Activated naive CD8-positive, alpha-beta T cell (primary cell): ENCODE results near the gene POLR3B.
A peak's percentile ranks its signal among the peaks of the same experiment; 100 is the strongest.
"Not testable (repeated sequence)": the region's sequence is repeated elsewhere in the genome, so short reads cannot be mapped to it uniquely, and the experiment has no call there.

Source experiments
- H3K27ac Mint-ChIP-seq: one replicate; pipeline ENCODE4 v1.8.0; 2021; ENCODE audit warnings: mixed read lengths
- H3K27me3 Mint-ChIP-seq: one replicate; pipeline ENCODE4 v1.8.0; 2021; ENCODE audit warnings: mixed read lengths
- H3K36me3 Mint-ChIP-seq: one replicate; pipeline ENCODE4 v1.8.0; 2021; ENCODE audit warnings: mixed read lengths
- H3K4me1 Mint-ChIP-seq: one replicate; pipeline ENCODE4 v1.8.0; 2021; ENCODE audit warnings: low read depth, mixed read lengths
- H3K4me3 Mint-ChIP-seq: one replicate; pipeline ENCODE4 v1.8.0; 2021; ENCODE audit warnings: mild to moderate bottlenecking, mixed read lengths
- H3K9me3 Mint-ChIP-seq: one replicate; pipeline ENCODE4 v1.8.0; 2021; ENCODE audit warnings: low read depth, mixed read lengths

POLR3B gene

GRCh38 chr12:106357549-106358395 is at the start of gene POLR3B:
TSS of gene POLR3B (plus strand) at chr12:106357748. CDS start at chr12:106357880, 132 bp downstream.
- peak within 1 kb of the TSS; percentile 95 for H3K27ac Mint-ChIP-seq
- H3K27me3 Mint-ChIP-seq = no peaks in the 10 kb centered on the region
- H3K9me3 Mint-ChIP-seq = no peaks in the 10 kb centered on the region
- H3K36me3 Mint-ChIP-seq = no peaks in the 10 kb centered on the region
- H3K4me3 Mint-ChIP-seq = peak within 1 kb of the TSS; percentile 98
- H3K4me1 Mint-ChIP-seq = peaks cover 13% of the 10 kb centered on the region

DNA sequence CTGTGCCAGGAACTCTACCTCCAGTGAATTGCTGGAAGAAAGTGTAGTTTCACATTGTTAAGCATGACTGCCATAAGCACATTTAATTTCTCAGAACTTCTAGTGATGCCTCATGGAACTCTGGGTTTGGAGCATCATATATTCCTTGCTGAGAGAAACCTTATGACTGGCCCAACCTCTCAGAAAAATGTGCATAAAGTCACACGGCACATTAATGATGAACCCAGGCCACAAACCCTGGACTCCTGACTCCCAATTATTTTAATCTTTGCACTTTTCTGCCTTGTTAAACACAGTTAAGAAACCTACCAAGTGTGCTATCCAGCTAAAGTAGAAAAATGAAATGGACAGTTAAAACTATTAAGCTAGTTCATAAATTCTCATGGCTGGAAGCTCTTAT is 49.4 kb upstream of the POLR3B start:
- Mint-ChIP-seq H3K36me3 (peaks cover 3% of the 10 kb centered on the region), H3K4me3 (no peak overlapping the region), H3K9me3 (no peaks in the 10 kb centered on the region), H3K27ac (peak overlapping the region; percentile 52), H3K27me3 (no peaks in the 10 kb centered on the region), H3K4me1 (peaks cover 78% of the 10 kb centered on the region)

DNA sequence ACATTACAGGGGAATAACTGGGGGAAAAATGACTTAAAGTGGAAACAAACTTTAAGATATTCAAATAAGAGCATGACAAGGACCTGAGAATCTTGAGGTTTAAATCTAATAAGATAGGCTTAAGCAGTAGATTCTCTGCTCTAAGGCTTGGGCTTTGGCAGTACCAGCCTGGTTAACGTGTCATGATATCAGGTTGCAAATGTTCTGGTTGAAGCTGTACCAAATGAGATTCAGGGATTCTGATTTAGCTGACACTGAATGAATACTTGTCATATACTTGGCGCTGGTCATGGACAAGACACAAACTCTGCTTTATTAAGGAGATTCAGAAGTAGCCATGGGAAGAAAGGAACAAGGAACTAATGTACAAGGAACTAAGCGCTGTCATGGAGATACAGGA is 48.9 kb upstream of the POLR3B start:
- Mint-ChIP-seq H3K9me3 (no peaks in the 10 kb centered on the region), H3K27ac (peak overlapping the region; percentile 52), H3K27me3 (no peaks in the 10 kb centered on the region), H3K36me3 (peaks cover 3% of the 10 kb centered on the region), H3K4me1 (peaks cover 78% of the 10 kb centered on the region), H3K4me3 (no peak overlapping the region)

GRCh38 chr12:106309671-106310505 is 47.7 kb upstream of the POLR3B start:
- Mint-ChIP-seq H3K4me1 (peaks cover 65% of the 10 kb centered on the region), H3K4me3 (no peak overlapping the region), H3K27ac (peak overlapping the region; percentile 62), H3K36me3 (peaks cover 3% of the 10 kb centered on the region), H3K9me3 (no peaks in the 10 kb centered on the region), H3K27me3 (no peaks in the 10 kb centered on the region)

GRCh38 chr12:106310687-106311086 is 46.9 kb upstream of the POLR3B start:
- Mint-ChIP-seq H3K27me3 (no peaks in the 10 kb centered on the region), H3K4me3 (no peak overlapping the region), H3K27ac (peak overlapping the region; percentile 62), H3K9me3 (no peaks in the 10 kb centered on the region), H3K4me1 (peaks cover 64% of the 10 kb centered on the region), H3K36me3 (peaks cover 10% of the 10 kb centered on the region)

DNA sequence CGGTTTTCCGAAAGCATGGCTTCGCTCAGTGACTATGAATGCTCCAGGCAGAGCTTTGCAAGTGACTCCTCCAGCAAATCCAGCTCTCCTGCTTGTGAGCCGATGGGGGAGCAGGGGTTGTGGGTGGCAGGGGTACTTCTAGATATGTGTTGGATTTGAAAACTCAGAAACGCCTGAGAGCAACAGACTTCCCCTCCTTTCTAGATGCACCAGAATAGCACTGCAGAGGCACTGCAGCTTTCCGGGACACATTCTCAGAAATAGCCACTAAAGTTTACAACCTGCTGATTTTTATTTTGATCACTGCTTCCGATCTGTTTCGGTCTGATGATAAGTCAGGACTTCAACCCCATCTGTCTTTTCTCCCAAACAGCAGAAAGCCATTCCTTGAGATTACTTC is 46.4 kb upstream of the POLR3B start:
- Mint-ChIP-seq H3K4me1 (peaks cover 59% of the 10 kb centered on the region), H3K4me3 (no peak overlapping the region), H3K36me3 (peaks cover 10% of the 10 kb centered on the region), H3K27ac (peak overlapping the region; percentile 75), H3K27me3 (no peaks in the 10 kb centered on the region), H3K9me3 (no peaks in the 10 kb centered on the region)

DNA sequence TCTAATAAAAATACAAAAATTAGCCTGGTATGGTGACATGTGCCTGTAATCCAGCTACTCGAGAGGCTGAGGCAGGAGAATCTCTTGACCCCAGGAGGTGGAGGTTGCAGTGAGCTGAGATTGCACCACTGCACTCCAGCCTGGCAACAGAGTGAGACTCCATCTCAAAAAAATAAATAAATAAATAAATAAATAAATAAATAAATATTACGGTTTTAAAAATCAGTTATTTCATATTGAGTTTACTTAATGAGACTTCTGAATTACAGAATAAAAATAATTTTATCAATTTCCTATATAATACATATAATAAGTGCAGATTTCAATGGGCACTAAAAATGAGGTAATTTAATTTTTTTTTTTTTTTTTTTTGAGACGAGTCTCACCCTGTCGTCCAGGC is 44.1 kb upstream of the POLR3B start:
- H3K27ac Mint-ChIP-seq, H3K4me3 Mint-ChIP-seq, H3K27me3 Mint-ChIP-seq, H3K9me3 Mint-ChIP-seq: not testable (repeated sequence)
- H3K36me3 Mint-ChIP-seq = peaks cover 14% of the 10 kb centered on the region
- peaks cover 41% of the 10 kb centered on the region for H3K4me1 Mint-ChIP-seq

- Mint-ChIP-seq H3K27me3 (no peaks in the 10 kb centered on the region), H3K4me1 (peaks cover 20% of the 10 kb centered on the region), H3K9me3 (no peaks in the 10 kb centered on the region), H3K27ac (no peak overlapping the region), H3K36me3 (peaks cover 16% of the 10 kb centered on the region), H3K4me3 (no peak overlapping the region)
These were observed 42.0 kb upstream of the POLR3B start for GRCh38 chr12:106315523-106315922.

DNA sequence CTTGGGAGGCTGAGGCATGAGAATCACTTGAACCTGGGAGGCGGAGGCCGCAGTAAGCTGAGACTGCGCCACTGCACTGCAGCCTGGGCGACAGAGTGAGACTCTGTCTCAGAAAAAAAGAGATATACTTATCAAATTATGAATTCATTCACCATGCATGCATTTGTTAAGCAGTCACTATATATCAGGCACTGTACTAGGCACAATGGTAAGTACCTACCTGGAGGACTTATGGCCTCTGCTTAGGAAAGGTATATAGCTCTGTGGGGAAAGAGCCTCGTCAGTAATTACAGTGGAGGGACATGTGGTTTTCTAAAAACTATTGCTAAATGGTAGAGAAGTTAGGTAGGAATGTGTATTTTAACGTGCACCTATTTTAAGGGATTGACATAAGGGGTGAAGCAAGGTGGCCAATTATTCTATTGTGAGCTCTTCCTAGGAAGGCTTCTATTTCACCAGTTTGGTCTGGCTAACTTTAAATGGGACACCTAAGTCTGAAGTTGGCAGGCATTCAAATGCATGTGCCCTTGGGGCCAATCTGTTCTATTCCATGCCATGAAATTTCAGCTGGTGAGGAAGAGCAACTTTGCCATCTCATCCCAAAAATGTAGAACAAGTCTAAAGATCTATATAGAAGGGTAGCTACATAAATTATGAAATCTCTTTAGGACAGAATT is 40.0 kb upstream of the POLR3B start:
- Mint-ChIP-seq H3K27me3 (no peaks in the 10 kb centered on the region), H3K27ac (no peak overlapping the region), H3K4me3 (no peak overlapping the region), H3K9me3 (no peaks in the 10 kb centered on the region), H3K4me1 (peaks cover 11% of the 10 kb centered on the region), H3K36me3 (peaks cover 16% of the 10 kb centered on the region)

DNA sequence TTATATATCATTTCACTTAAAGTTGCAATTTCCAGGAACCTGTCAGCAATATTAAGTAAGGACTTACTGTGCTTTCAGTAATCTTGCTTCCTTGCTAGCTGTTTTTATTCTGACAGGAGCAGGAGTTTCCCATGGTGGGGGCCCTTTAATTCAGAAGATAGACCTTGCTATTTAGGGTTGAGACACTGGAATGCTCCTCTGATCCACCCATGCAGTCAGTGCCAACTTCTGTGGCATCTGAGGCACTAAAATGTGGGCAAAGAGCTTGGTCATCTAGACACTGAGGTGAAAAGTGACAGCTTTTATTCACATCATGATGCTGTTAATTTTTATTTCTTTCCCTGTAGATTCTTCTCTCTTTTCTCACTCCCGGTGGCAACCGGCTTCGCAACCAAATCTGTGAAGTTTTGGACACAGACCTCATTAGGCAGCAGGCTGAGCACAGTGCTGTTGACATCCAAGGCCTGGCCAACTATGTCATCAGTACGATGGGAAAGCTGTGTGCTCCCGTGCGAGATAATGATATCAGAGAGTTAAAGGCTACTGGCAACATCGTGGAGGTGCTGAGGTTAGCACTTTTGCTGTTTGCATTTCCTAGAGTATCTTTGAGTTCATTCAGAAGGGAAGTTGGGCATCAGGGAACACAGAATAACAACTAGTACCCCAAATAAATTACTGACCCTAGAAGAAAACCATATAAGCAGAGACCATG is 36.3 kb upstream of the POLR3B start:
- H3K4me1 Mint-ChIP-seq = peaks cover 9% of the 10 kb centered on the region

DNA sequence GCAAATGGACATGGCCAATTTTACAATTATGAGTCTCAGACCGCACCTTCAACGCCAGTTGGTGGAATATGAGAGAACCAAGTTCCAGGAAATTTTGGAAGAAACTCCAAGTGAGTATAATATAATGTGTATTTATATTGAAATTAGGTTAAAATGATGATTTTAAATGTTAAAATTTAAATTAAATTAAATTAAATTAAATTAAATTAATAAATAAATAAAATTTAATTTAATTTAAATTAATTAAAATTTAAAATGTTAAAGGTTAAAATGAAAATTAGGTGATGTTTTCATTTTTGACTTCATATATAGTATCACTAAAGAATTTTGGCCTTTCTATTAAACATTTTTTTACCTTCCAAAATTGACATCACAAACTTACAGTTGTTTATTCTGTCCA is 34.0 kb upstream of the POLR3B start:
- H3K36me3 Mint-ChIP-seq = peaks cover 23% of the 10 kb centered on the region

More for the DNA sequence above, 36.3 kb upstream of the POLR3B start:
- H3K36me3 Mint-ChIP-seq = peaks cover 22% of the 10 kb centered on the region
- H3K27ac Mint-ChIP-seq = no peak overlapping the region
- H3K4me3 Mint-ChIP-seq = no peak overlapping the region
- no peaks in the 10 kb centered on the region for H3K27me3 Mint-ChIP-seq
- H3K9me3 Mint-ChIP-seq = no peaks in the 10 kb centered on the region

DNA sequence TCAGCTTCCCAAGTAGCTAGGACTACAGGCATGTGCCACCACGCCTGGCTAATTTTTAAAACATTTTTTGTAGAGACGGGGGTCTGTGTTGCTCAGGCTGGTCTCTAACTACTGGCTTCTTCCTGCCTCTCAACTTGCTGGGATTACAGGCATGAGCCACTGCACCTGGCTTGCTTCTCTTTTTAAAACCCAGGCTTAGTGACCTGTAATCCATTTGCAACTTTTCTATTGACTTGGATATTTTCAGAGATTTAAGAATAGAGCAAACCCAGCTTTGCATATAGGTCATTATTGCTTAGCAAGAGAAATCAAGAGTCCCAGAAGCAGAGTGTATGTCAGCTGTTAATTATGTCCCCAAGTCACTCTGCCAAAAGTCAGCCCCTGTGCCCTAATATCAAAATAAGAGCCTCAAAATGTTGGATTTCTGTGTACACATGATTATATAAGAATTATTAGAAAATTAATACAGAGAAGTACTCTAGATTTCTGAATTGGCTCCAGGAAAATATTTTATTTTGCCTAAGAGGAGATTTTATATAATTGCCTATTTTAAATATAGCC is 30.2 kb upstream of the POLR3B start:
- Mint-ChIP-seq H3K27me3 (no peaks in the 10 kb centered on the region), H3K36me3 (peaks cover 37% of the 10 kb centered on the region), H3K4me3 (no peak overlapping the region), H3K27ac (no peak overlapping the region), H3K4me1 (peaks cover 10% of the 10 kb centered on the region), H3K9me3 (no peaks in the 10 kb centered on the region)

More for the DNA sequence above, 34.0 kb upstream of the POLR3B start:
- Mint-ChIP-seq H3K27ac (no peak overlapping the region), H3K9me3 (no peaks in the 10 kb centered on the region), H3K4me1 (peaks cover 6% of the 10 kb centered on the region), H3K4me3 (no peak overlapping the region), H3K27me3 (no peaks in the 10 kb centered on the region)

DNA sequence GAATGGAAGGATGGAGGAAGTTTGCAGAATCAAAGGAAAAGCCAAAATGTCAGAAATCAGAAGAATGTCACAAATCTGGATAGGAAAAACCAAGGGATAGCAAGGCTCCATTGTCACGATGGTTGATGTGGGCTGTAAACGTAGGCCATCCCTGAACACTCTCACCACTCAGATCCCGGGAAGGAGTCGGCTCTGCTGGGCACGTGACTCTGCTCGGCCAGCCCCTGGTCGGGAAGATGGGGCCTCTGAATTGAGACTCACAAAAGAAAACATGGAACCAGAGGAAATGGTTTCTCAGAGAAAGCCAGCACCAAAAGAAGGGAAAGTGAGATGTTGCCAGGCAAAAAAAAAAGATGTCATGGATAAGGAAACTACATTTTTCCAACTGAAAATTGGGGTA is 28.8 kb upstream of the POLR3B start:
- Mint-ChIP-seq H3K27ac (no peak overlapping the region), H3K36me3 (peaks cover 41% of the 10 kb centered on the region), H3K9me3 (no peaks in the 10 kb centered on the region), H3K4me1 (peaks cover 15% of the 10 kb centered on the region), H3K27me3 (no peaks in the 10 kb centered on the region), H3K4me3 (no peak overlapping the region)
